B cell (primary cell): ENCODE results near the gene ARTN.

Source experiments
- EZH2 ChIP-seq: IDR thresholded peaks from 2 replicates; pipeline ENCODE4 v1.6.1; 2012; ENCODE audit warnings: borderline replicate concordance, low read depth, mild to moderate bottlenecking, moderate library complexity, low read length; ENCODE audit not compliant: insufficient read depth, poor library complexity, severe bottlenecking
- TF ChIP-seq, protein P1 (sequence below): fragments of 200-600 bp; IDR thresholded peaks from one replicate; pipeline ENCODE4 v1.8.0; 2022; ENCODE audit warnings: antibody characterized with exemption, mild to moderate bottlenecking

DNA sequence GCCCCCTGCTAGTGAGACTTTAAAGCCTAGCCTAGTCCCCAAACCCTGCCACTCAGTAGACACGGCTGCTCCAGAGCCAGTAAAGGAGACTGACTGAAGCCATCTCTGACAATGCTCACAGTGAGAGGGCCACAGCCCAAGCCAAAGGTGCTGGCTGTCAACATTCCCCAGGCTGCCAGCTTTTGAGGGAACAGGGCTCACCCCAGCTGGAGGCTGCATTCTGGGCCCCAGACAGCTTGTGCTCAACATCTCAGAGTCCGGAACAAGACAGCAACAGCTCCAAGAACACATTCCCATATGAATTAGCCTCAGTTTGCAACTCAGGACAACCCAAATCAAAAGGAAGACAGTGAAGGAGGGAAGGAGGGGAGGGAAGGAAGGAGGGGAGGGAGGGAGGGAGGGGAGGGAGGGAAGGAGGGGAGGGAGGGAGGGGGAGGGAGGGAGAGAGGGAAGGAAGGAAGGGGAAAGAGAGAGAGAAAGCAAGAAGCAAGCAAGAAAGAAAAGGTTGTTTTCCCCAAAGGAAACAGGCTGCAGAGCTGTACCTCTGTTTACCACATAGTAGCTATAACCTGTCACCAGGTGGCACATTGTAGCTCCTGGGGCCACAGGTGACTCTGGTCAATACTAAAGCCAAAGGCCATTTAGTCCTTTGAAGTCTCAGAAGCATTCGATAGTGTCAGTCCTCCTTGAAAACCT is 5.4 kb downstream of the ARTN start:
- TF ChIP-seq, protein P1, sequence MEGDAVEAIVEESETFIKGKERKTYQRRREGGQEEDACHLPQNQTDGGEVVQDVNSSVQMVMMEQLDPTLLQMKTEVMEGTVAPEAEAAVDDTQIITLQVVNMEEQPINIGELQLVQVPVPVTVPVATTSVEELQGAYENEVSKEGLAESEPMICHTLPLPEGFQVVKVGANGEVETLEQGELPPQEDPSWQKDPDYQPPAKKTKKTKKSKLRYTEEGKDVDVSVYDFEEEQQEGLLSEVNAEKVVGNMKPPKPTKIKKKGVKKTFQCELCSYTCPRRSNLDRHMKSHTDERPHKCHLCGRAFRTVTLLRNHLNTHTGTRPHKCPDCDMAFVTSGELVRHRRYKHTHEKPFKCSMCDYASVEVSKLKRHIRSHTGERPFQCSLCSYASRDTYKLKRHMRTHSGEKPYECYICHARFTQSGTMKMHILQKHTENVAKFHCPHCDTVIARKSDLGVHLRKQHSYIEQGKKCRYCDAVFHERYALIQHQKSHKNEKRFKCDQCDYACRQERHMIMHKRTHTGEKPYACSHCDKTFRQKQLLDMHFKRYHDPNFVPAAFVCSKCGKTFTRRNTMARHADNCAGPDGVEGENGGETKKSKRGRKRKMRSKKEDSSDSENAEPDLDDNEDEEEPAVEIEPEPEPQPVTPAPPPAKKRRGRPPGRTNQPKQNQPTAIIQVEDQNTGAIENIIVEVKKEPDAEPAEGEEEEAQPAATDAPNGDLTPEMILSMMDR = no peak
- TF ChIP-seq EZH2 = no peak
